GM12872 (cell line): ENCODE data around the gene RINT1.

Experiments
- CTCF ChIP-seq: IDR thresholded peaks from 3 replicates; pipeline ENCODE4 v1.5.1; 2011; ENCODE audit warnings: low read depth, mild to moderate bottlenecking, low read length, moderate library complexity; ENCODE audit not compliant: insufficient read depth

RINT1 gene

GRCh38 chr7:105594034-105594433 lies 62.0 kb downstream of the RINT1 start:
- TF ChIP-seq CTCF, result peak; percentile 36; the same call in 1 of the 3 replicates

- TF ChIP-seq CTCF, result no peak
Measured at GRCh38 chr7:105596866-105597265, 64.9 kb downstream of the RINT1 start.

- no peak for TF ChIP-seq CTCF
Measured at GRCh38 chr7:105599551-105599950, 67.5 kb downstream of the RINT1 start.

- TF ChIP-seq CTCF, result no peak
Measured at GRCh38 chr7:105600720-105601550, 68.9 kb downstream of the RINT1 start.

GRCh38 chr7:105602325-105603305 lies 70.6 kb downstream of the RINT1 start:
- TF ChIP-seq CTCF, result no peak

- no peak for TF ChIP-seq CTCF
Measured at GRCh38 chr7:105610165-105610930, 78.3 kb downstream of the RINT1 start.
